Subcutaneous adipose tissue (tissue), 4 donors: Measurements from ENCODE around the gene PRRT4. TPM values are rescaled to one million over a fixed set of nuclear protein-coding genes. Genes with fewer than 3 reads are reported as not detected.

Experiments
- total RNA-seq, 4 donors: library from RNA; depleted of rRNA; stranded (reverse); fragments of >200 nt; gene quantifications; one replicate each; pipeline ENCODE4 v1.1.0, GENCODE V29; 2016
- TF ChIP-seq, protein P1 (sequence below): fragments of 450-650 bp; IDR thresholded peaks from one replicate; pipeline ENCODE4 v1.5.1; 2016; ENCODE audit warnings: low read depth, mild to moderate bottlenecking, control low read depth, antibody characterized with exemption, moderate library complexity

The PRRT4 gene
- total RNA-seq, 4 donors from 2014 or later = 0.65 to 24.7 (median 2.9) TPM

DNA sequence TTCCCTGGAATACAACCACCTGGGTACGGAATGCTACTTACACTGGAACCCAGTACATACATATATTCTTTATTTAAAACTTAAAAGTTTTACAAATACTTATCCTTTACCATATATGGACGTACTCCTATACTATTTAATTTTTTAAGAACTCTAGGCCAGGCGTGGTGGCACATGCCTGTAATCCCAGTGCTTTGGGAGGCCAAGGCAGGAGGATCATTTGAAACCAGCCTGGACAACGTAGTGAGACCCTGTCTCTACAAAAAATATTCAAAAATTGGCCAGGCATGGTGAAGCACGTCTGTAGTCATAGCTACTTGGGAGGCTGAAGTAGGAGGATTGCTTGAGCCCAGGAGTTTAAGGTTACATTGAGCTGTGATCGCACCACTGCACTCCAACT, 19.8 kb downstream of the PRRT4 start:
- TF ChIP-seq, protein P1, sequence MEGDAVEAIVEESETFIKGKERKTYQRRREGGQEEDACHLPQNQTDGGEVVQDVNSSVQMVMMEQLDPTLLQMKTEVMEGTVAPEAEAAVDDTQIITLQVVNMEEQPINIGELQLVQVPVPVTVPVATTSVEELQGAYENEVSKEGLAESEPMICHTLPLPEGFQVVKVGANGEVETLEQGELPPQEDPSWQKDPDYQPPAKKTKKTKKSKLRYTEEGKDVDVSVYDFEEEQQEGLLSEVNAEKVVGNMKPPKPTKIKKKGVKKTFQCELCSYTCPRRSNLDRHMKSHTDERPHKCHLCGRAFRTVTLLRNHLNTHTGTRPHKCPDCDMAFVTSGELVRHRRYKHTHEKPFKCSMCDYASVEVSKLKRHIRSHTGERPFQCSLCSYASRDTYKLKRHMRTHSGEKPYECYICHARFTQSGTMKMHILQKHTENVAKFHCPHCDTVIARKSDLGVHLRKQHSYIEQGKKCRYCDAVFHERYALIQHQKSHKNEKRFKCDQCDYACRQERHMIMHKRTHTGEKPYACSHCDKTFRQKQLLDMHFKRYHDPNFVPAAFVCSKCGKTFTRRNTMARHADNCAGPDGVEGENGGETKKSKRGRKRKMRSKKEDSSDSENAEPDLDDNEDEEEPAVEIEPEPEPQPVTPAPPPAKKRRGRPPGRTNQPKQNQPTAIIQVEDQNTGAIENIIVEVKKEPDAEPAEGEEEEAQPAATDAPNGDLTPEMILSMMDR = no peak

DNA sequence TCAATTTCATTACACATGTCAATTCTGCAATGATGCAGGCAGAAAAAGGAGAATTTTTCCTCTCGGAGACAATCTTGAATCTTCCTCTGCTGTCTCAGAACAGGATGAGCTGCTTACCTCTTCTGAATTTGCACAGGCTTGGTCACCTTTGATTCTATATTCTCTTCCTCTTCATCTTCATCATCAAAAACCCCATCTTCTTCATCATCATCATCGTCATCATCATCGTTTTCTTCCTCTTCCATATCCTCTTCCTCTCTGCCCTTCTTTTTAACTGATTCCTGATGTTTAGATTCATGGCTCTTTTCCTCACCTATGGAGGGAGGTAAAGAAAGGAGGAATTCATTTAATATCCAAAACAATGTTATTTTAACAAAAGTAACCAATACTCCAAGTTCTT, 25.8 kb downstream of the PRRT4 start:
- TF ChIP-seq, protein P1 = no peak

DNA sequence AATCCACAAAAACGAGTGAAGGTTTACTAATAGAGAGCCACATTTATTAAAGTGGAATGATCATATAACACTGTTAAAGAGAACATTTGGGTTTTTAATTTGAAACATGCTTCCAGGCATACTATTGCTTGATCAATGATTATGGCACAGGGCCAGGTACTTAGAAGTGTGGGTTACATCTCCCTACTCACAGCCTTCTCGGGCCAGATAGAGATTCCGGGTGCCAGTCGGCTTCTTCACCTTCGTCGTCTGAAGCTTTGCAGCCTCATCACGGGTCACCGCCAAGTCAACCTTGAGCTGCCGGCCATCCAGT, 37.2 kb downstream of the PRRT4 start:
- TF ChIP-seq, protein P1 = no peak

DNA sequence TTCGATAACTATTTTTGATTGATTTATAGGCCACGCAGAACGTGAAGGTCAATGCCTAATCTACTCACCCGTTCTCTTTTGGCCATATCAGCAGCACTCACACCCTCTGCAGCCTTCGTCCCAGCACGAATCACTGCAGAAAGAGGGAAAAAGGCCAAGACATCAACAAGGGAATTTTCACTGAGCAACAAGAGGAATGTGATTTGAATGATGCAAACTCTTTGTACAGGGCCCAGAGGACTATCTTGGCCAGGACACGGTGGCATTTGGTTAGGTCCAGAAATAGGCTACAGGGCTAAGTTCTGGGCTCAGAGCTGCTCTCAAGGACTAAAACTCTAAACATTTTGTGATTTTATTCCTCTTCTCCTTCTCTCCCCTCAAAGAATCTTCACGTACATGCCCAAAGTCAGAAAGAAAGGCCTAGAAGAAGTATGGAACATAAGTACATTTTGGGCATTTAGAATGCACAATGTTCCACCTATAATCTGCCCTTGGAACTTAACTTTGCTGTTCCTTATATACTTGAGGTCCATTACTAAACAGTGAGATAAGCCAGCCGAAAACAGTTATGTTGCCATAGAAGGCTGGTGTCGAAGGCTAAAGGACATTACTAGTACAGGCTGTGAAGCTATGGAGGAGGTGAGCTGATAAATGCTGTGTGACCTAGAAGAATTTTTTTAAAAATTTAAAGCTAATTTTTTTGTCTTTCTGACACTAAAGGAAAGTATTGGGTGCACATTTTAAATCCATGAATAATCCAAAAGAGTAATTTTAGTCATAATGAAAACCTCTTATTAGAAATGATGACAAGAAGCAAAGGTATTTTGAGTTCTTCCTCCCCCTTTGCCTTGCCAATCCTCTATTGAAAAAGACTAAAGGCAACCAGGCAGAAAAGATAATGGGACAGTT, 37.8 kb downstream of the PRRT4 start:
- TF ChIP-seq, protein P1 = no peak

DNA sequence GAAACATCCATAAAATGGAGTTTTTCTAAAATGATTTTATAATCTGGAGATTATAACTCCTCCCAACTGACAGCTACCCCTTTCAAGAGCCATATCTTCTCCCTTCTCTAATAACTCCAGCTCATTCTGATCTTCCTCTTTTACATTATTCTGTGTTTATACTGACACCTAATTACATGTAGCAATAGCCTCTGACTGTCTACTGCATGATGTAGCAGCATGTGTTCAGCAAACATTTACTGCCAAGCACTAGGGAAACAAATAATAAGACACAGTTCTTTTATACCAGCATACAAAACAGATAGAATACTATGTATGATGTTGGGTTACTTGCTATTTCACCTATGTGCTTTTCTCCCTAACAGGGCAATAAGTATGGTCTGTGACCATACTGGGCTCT, 38.5 kb downstream of the PRRT4 start:
- TF ChIP-seq, protein P1 = no peak

DNA sequence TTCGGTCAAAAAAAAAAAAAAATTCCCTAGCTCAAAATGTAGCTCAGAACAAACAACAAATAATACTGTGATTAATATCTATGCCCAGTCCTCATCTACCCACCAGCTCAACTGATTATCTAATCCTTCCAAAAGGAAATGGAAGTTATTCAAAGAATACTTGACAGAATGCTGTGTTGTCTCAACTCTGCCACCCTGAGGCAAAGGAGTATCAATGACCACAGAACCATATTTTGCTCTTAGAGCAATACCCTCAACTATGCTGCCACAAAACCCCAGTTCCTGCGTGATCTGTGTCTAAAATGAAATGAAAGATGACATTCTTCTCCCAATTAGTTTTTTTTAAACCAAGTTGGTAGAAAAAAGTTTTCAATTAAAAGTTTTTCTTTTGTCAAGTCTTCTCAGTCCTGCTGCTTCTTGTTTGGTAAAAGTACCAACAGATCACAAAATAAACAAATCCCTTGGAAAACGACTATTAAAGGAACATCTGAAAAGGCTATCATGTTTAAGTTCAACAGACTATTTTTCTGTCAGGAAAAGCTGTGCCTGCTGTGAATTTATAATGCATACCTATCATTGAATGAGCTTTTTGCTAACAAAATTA, 39.3 kb downstream of the PRRT4 start:
- TF ChIP-seq, protein P1 = no peak

DNA sequence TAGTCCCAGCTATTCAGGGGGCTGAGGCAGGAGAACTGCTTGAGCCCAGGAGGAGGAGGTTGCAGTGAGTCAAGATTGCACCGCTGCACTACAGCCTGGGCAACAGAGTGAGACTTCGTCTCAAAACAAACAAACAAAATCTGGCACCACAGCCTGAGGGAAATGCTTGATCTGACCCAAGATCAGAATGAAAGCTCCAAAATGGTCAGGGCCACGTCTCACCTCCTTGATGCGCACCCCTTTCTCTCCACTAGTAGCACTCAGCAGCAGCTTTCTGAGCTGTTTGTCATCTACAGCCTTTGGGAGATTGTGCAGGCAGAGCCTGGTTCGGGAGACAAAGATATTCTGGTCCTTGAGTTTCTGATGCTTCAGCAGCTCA, 40.5 kb downstream of the PRRT4 start:
- TF ChIP-seq, protein P1 = no peak
